SK-N-SH (cell line): ENCODE results near the gene THSD7B. TPM values are rescaled to one million over a fixed set of nuclear protein-coding genes. Genes with fewer than 3 reads are reported as not detected.

Experiments
- CTCF ChIA-PET: fragments of 300-600, 350-600 bp; formaldehyde crosslinking; extraction: SDS; loops from one replicate; lab custom pipeline; 2021; lab: Yijun Ruan, JAX
- POLR2A ChIA-PET: fragments of 350-600 bp; sonication (Branson Sonifier 250); formaldehyde crosslinking; extraction: SDS; loops from one replicate; lab custom pipeline; 2020; ENCODE audit warnings: antibody characterized with exemption, inconsistent platforms; lab: Yijun Ruan, JAX
- DNase-seq: peaks from one replicate; pipeline ENCODE4 v3.0.0; 2012
- H2AFZ ChIP-seq: fragments of 200-600 bp; sonication (generic); 2 replicates; pipeline ENCODE4 v1.8.1; 2016; ENCODE audit warnings: antibody characterized with exemption, mild to moderate bottlenecking, low read depth
- H3F3A ChIP-seq: fragments of 200-600 bp; sonication (generic); replicated peaks from 2 replicates; pipeline ENCODE3; 2016; ENCODE audit warnings: antibody characterized with exemption, mild to moderate bottlenecking; ENCODE audit not compliant: insufficient read depth
- H3K27ac ChIP-seq, 2 experiments: fragments of 200-500 bp in 1 of 2; fragments of 200-600 bp in 1 of 2; sonication (Bioruptor generic) in 1 of 2; sonication (generic), shearing (Covaris generic) in 1 of 2; 2 replicates each; pipeline versions ENCODE4 v1.5.1 to v1.6.1; 2014 to 2016; ENCODE audit warnings: low read depth in 2 of 2, inconsistent platforms in 1 of 2, low read length in 1 of 2, mild to moderate bottlenecking in 1 of 2, mixed read lengths in 1 of 2
- H3K27me3 ChIP-seq: fragments of 200-600 bp; sonication (generic), shearing (Covaris generic); 2 replicates; pipeline ENCODE4 v1.6.1; 2016; ENCODE audit warnings: mixed run types; ENCODE audit not compliant: insufficient read depth
- H3K36me3 ChIP-seq, 2 experiments: fragments of 200-500 bp in 1 of 2; fragments of 200-600 bp in 1 of 2; sonication (Bioruptor generic) in 1 of 2; sonication (generic) in 1 of 2; replicated peaks in 1 of 2; 2 replicates each; pipeline versions ENCODE3 to v1.5.1; 2014 to 2016; ENCODE audit warnings: low read length in 1 of 2, mild to moderate bottlenecking in 1 of 2; ENCODE audit not compliant: insufficient read depth in 2 of 2, control insufficient read depth in 1 of 2
- H3K4me1 ChIP-seq, 2 experiments: fragments of 200-500 bp in 1 of 2; fragments of 200-600 bp in 1 of 2; sonication (Bioruptor generic) in 1 of 2; sonication (generic), shearing (Covaris generic) in 1 of 2; 2 replicates each; pipeline versions ENCODE4 v1.5.1 to v1.6.1; 2014 to 2016; ENCODE audit warnings: low read depth in 1 of 2, low read length in 1 of 2, mixed run types in 1 of 2; ENCODE audit not compliant: insufficient read depth in 2 of 2, control insufficient read depth in 1 of 2
- H3K4me2 ChIP-seq: fragments of 200-600 bp; sonication (generic), shearing (Covaris generic); 2 replicates; pipeline ENCODE4 v1.6.1; 2017; ENCODE audit warnings: mixed run types
- H3K4me3 ChIP-seq, 2 experiments: fragments of 200-500 bp in 1 of 2; fragments of 200-600 bp in 1 of 2; sonication (Bioruptor generic) in 1 of 2; sonication (generic), shearing (Covaris generic) in 1 of 2; 2 replicates each; pipeline versions ENCODE4 v1.5.1 to v1.8.1; 2014 to 2016; ENCODE audit warnings: low read depth in 2 of 2, inconsistent platforms in 1 of 2, low read length in 1 of 2, mild to moderate bottlenecking in 1 of 2, mixed read lengths in 1 of 2, moderate library complexity in 1 of 2
- H3K79me2 ChIP-seq: fragments of 200-600 bp; sonication (generic); 2 replicates; pipeline ENCODE4 v1.8.1; 2017; ENCODE audit warnings: mild to moderate bottlenecking; ENCODE audit not compliant: insufficient read depth
- H3K9ac ChIP-seq: fragments of 200-600 bp; sonication (generic); 2 replicates; pipeline ENCODE4 v1.6.1; 2017; ENCODE audit warnings: mixed run types
- H3K9me2 ChIP-seq: fragments of 200-600 bp; sonication (generic); 2 replicates; pipeline ENCODE4 v1.6.1; 2017; ENCODE audit warnings: mixed run types
- H3K9me3 ChIP-seq: fragments of 200-600 bp; sonication (generic); 2 replicates; pipeline ENCODE4 v1.6.1; 2017; ENCODE audit warnings: mixed run types, mild to moderate bottlenecking, moderate library complexity
- H4K20me1 ChIP-seq: fragments of 200-600 bp; sonication (generic); 2 replicates; pipeline ENCODE4 v1.6.1; 2017; ENCODE audit warnings: mild to moderate bottlenecking, mixed run types; ENCODE audit not compliant: insufficient read depth
- ELF1 ChIP-seq: IDR thresholded peaks from 2 replicates; pipeline ENCODE4 v1.4.0; 2012
- EP300 ChIP-seq, 2 experiments: IDR thresholded peaks; 2 replicates each; pipeline versions ENCODE4 v1.4.0 to v1.6.1; 2012; ENCODE audit warnings: borderline replicate concordance in 1 of 2, low read depth in 1 of 2, low read length in 1 of 2
- EZH2phosphoT487 ChIP-seq: fragments of 200-600 bp; sonication (generic); IDR thresholded peaks from 2 replicates; pipeline ENCODE4 v1.6.1; 2017; ENCODE audit warnings: low read depth, mixed run types, mild to moderate bottlenecking, antibody characterized with exemption, moderate library complexity, borderline replicate concordance
- FOXM1 ChIP-seq: IDR thresholded peaks from 2 replicates; pipeline ENCODE4 v1.4.0; 2012; ENCODE audit warnings: low read depth, mild to moderate bottlenecking
- GABPA ChIP-seq: IDR thresholded peaks from 2 replicates; pipeline ENCODE4 v1.4.0; 2012; ENCODE audit warnings: low read depth, mild to moderate bottlenecking
- GATA2 ChIP-seq: sonication (generic); formaldehyde crosslinking; IDR thresholded peaks from 2 replicates; pipeline ENCODE4 v1.5.0; 2020; ENCODE audit warnings: mild to moderate bottlenecking, missing genetic modification reagents
- JUND ChIP-seq: IDR thresholded peaks from 2 replicates; pipeline ENCODE4 v1.4.0; 2012
- MEF2A ChIP-seq: IDR thresholded peaks from 2 replicates; pipeline ENCODE4 v1.4.0; 2012; ENCODE audit warnings: low read depth, borderline replicate concordance
- MXI1 ChIP-seq: IDR thresholded peaks from 2 replicates; pipeline ENCODE4 v1.6.1; 2012; ENCODE audit warnings: mild to moderate bottlenecking, low read depth, low read length, improper control_type of control experiment
- NFIC ChIP-seq: IDR thresholded peaks from 2 replicates; pipeline ENCODE4 v1.4.0; 2012; ENCODE audit warnings: borderline replicate concordance
- NRF1 ChIP-seq: IDR thresholded peaks from 2 replicates; pipeline ENCODE4 v1.6.1; 2012; ENCODE audit warnings: low read depth, mild to moderate bottlenecking, low read length
- POLR2AphosphoS5 ChIP-seq: IDR thresholded peaks from 2 replicates; pipeline ENCODE4 v1.6.1; 2012; ENCODE audit warnings: low read depth, low read length
- RAD21 ChIP-seq: IDR thresholded peaks from 2 replicates; pipeline ENCODE4 v1.6.1; 2012; ENCODE audit warnings: mild to moderate bottlenecking, low read length
- RCOR1 ChIP-seq: fragments of 150-350 bp; IDR thresholded peaks from 2 replicates; pipeline ENCODE4 v1.6.1; 2017; ENCODE audit warnings: antibody characterized with exemption, low read length
- RXRA ChIP-seq: IDR thresholded peaks from 2 replicates; pipeline ENCODE4 v1.4.0; 2012; ENCODE audit warnings: low read depth, mild to moderate bottlenecking, borderline replicate concordance
- SMC3 ChIP-seq: IDR thresholded peaks from 2 replicates; pipeline ENCODE4 v1.6.1; 2012; ENCODE audit warnings: low read depth, low read length, improper control_type of control experiment
- TAF1 ChIP-seq: IDR thresholded peaks from 2 replicates; pipeline ENCODE4 v1.6.1; 2012; ENCODE audit warnings: low read depth, mild to moderate bottlenecking, low read length, moderate library complexity, borderline replicate concordance
- TEAD4 ChIP-seq: IDR thresholded peaks from 2 replicates; pipeline ENCODE4 v1.4.0; 2012; ENCODE audit warnings: mild to moderate bottlenecking, borderline replicate concordance; ENCODE audit not compliant: insufficient read depth
- YY1 ChIP-seq: IDR thresholded peaks from 2 replicates; pipeline ENCODE4 v1.4.0; 2012; ENCODE audit warnings: low read depth, mild to moderate bottlenecking
- WGBS: methylation state at CpG from one replicate; pipeline ENCODE4 v1.1.6; 2017; ENCODE audit warnings: low lambda C conversion rate; 5-methylcytosine and 5-hydroxymethylcytosine counted together
- polyA plus RNA-seq, 3 experiments: library from polyadenylated mRNA; depleted of rRNA; stranded (reverse); fragments of >200 nt; gene quantifications; 2 replicates each; pipeline ENCODE4 v1.2.3, GENCODE V29; 2012
- TF ChIP-seq, protein P1 (sequence below): IDR thresholded peaks from 2 replicates; pipeline ENCODE4 v1.4.0; 2012; ENCODE audit warnings: low read depth, borderline replicate concordance
- TF ChIP-seq, protein P2 (sequence below): IDR thresholded peaks from 2 replicates; pipeline ENCODE4; 2012
- TF ChIP-seq, protein P3 (sequence below): IDR thresholded peaks from 2 replicates; pipeline ENCODE4 v1.4.0; 2012; ENCODE audit warnings: low read depth

Gene THSD7B
- polyA plus RNA-seq, 1 of the 3 experiments (the other 2 are of a cell fraction): not detected

DNA sequence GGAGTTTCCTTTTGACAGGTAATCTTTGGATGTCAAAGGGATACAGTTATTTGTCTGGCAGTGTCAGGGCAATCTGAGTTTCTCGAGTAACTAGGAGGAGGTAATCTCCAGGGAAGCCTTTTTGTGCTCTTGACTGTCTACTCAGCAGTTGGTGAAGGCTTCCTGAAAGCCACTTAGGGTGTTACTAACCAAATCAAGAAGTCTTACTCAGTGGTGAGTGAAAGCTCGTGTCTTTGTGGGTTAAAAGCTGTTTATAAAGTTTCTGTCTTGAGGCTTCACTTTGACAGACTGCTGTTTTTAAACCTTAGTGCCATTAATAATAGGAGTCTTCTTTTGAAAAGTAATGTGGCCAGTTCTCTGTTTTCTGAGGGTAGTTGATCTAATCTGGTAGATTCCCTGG lies 1.7 kb downstream of the THSD7B start:
- no peak for DNase-seq
- H4K20me1 ChIP-seq: no peaks in the 10 kb centered on the region
- peaks cover 0 to 13% of the 10 kb centered on the region in 2 experiments; a peak in 1 of 4 replicates for H3K4me1 ChIP-seq
- ChIA-PET CTCF (interaction anchor here (1.5 kb wide), 1 partner anchor 30 kb away, joined by 4 read pairs; no protein-coding TSS in a partner anchor), POLR2A (no interaction called here)
- no peak overlapping the region for H3K4me3 ChIP-seq
- no peak overlapping the region for H3K4me2 ChIP-seq
- H2AFZ ChIP-seq: no peak overlapping the region
- H3K27ac ChIP-seq: no peak overlapping the region
- 5% methylated on average over 2 of the region's 2 CpGs for WGBS
- H3K9me2 ChIP-seq: no peaks in the 10 kb centered on the region
- no peaks in the 10 kb centered on the region for H3F3A ChIP-seq
- H3K79me2 ChIP-seq: no peaks in the 10 kb centered on the region
- no peaks in the 10 kb centered on the region; the same call in 1 of the 2 replicates for H3K27me3 ChIP-seq
- H3K9ac ChIP-seq: no peak overlapping the region
- no peaks in the 10 kb centered on the region for H3K36me3 ChIP-seq
- H3K9me3 ChIP-seq: no peaks in the 10 kb centered on the region
- TF ChIP-seq YY1 (no peak), TEAD4 (no peak), EP300 (IDR thresholded peaks at IDR 0.05; ENCODE audit: borderline replicate concordance in 1 of 2, low read depth in 1 of 2, low read length in 1 of 2) (no peak), GATA2 (no peak), EZH2phosphoT487 (no peak), ELF1 (no peak), RXRA (no peak), NRF1 (no peak), POLR2AphosphoS5 (no peak), NFIC (no peak), GABPA (no peak), SMC3 (no peak), TAF1 (no peak)
- TF ChIP-seq, protein P1, sequence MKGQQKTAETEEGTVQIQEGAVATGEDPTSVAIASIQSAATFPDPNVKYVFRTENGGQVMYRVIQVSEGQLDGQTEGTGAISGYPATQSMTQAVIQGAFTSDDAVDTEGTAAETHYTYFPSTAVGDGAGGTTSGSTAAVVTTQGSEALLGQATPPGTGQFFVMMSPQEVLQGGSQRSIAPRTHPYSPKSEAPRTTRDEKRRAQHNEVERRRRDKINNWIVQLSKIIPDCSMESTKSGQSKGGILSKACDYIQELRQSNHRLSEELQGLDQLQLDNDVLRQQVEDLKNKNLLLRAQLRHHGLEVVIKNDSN: no peak
- TF ChIP-seq, protein P2, sequence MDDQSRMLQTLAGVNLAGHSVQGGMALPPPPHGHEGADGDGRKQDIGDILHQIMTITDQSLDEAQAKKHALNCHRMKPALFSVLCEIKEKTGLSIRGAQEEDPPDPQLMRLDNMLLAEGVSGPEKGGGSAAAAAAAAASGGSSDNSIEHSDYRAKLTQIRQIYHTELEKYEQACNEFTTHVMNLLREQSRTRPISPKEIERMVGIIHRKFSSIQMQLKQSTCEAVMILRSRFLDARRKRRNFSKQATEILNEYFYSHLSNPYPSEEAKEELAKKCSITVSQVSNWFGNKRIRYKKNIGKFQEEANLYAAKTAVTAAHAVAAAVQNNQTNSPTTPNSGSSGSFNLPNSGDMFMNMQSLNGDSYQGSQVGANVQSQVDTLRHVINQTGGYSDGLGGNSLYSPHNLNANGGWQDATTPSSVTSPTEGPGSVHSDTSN: no peak

DNA sequence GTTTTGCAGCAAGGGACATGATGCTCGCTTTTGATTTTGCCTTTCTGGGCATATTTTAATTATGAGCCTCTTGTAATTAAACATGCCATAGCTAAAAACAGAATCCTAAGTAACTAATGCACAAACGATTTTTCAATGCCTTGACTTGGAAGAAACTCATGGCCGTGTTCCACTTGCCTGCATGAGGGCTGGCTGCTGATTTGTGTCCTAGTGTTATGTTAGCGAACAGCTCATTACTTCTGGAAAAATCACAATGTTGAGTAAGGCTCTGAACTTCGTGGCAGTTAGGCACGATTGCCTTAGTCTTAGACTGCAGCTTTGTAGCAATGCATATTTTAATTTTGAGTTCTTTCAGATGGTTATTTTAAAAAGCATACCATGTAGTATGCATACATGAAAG lies 4.5 kb downstream of the THSD7B start:
- no peaks in the 10 kb centered on the region for H3K9me3 ChIP-seq
- H3K79me2 ChIP-seq: no peaks in the 10 kb centered on the region
- no peaks in the 10 kb centered on the region for H3F3A ChIP-seq
- peaks cover 0 to 9% of the 10 kb centered on the region in 2 experiments; a peak in 1 of 4 replicates for H3K4me1 ChIP-seq
- H3K27me3 ChIP-seq: no peaks in the 10 kb centered on the region; the same call in 1 of the 2 replicates
- H2AFZ ChIP-seq: no peak overlapping the region
- no peak overlapping the region for H3K4me2 ChIP-seq
- WGBS: 18% methylated on average over 6 of the region's 6 CpGs
- H4K20me1 ChIP-seq: no peaks in the 10 kb centered on the region
- ChIA-PET CTCF (interaction anchor here (1.9 kb wide), 1 partner anchor 347 kb away, joined by 5 read pairs; no protein-coding TSS in a partner anchor), POLR2A (no interaction called here)
- H3K27ac ChIP-seq: no peak overlapping the region
- DNase-seq: no peak
- no peak for TF ChIP-seq TAF1
- TF ChIP-seq FOXM1: no peak
- no peak for TF ChIP-seq SMC3
- no peak for TF ChIP-seq TEAD4
- TF ChIP-seq, protein P3, sequence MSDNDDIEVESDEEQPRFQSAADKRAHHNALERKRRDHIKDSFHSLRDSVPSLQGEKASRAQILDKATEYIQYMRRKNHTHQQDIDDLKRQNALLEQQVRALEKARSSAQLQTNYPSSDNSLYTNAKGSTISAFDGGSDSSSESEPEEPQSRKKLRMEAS: no peak
- TF ChIP-seq GABPA: no peak
- TF ChIP-seq, protein P2: no peak
- TF ChIP-seq MEF2A: no peak
- no peak for TF ChIP-seq JUND
- no peak for TF ChIP-seq YY1
- TF ChIP-seq EP300 (IDR thresholded peaks at IDR 0.05; ENCODE audit: borderline replicate concordance in 1 of 2, low read depth in 1 of 2, low read length in 1 of 2): no peak
- TF ChIP-seq RAD21: no peak
- TF ChIP-seq RCOR1: no peak
- TF ChIP-seq NRF1: no peak
- TF ChIP-seq EZH2phosphoT487: no peak
- TF ChIP-seq MXI1: no peak
- no peak for TF ChIP-seq RXRA
- TF ChIP-seq, protein P1: no peak
- no peak overlapping the region for H3K4me3 ChIP-seq
- H3K9ac ChIP-seq: no peak overlapping the region
- no peaks in the 10 kb centered on the region for H3K36me3 ChIP-seq
- H3K9me2 ChIP-seq: no peaks in the 10 kb centered on the region
